Activated T-helper 1 cell treated with anti-CD3 and anti-CD28 coated beads, Interleukin-12 subunit alpha, Interleukin-12 subunit beta, Interleukin-2, Interleukin-4 antibody, amounts not matched to agents 30 ng/mL and 10 ng/mL and 1 ng/mL, durations not matched to agents 14 hours and 24 hours and 36 hours (primary cell): ENCODE measurements around the gene SYNRG. TPM values are rescaled to one million over a fixed set of nuclear protein-coding genes. Genes with fewer than 3 reads are reported as not detected.

Experiments used
- DNase-seq: peaks from one replicate; pipeline ENCODE4 v3.0.0; 2021; ENCODE audit warnings: low spot score
- H3K27ac Mint-ChIP-seq: one replicate; pipeline ENCODE4 v1.8.0; 2021; ENCODE audit warnings: mild to moderate bottlenecking, mixed read lengths
- H3K27me3 Mint-ChIP-seq: one replicate; pipeline ENCODE4 v1.8.0; 2022; ENCODE audit warnings: mild to moderate bottlenecking, moderate library complexity, mixed read lengths; ENCODE audit not compliant: insufficient read depth
- H3K36me3 Mint-ChIP-seq: one replicate; pipeline ENCODE4 v1.8.0; 2021; ENCODE audit warnings: low read depth, mixed read lengths
- H3K4me1 Mint-ChIP-seq: one replicate; pipeline ENCODE4 v1.8.0; 2021; ENCODE audit warnings: low read depth, mixed read lengths
- H3K4me3 Mint-ChIP-seq: one replicate; pipeline ENCODE4 v1.8.0; 2021; ENCODE audit warnings: mild to moderate bottlenecking, moderate library complexity, mixed read lengths
- H3K9me3 Mint-ChIP-seq: one replicate; pipeline ENCODE4 v1.8.0; 2021; ENCODE audit warnings: mixed read lengths
- intact Hi-C: fragments of 100-400 bp; cut with micrococcal nuclease; formaldehyde crosslinking; loops from one replicate; pipeline ENCODE4 v1.15.1; 2024
- total RNA-seq: library from RNA; stranded (reverse); gene quantifications from 2 replicates; pipeline ENCODE4 v1.2.3, GENCODE V29; 2022

SYNRG gene
- total RNA-seq, 1 donor from 2014 or later, result 51.4 TPM

DNA sequence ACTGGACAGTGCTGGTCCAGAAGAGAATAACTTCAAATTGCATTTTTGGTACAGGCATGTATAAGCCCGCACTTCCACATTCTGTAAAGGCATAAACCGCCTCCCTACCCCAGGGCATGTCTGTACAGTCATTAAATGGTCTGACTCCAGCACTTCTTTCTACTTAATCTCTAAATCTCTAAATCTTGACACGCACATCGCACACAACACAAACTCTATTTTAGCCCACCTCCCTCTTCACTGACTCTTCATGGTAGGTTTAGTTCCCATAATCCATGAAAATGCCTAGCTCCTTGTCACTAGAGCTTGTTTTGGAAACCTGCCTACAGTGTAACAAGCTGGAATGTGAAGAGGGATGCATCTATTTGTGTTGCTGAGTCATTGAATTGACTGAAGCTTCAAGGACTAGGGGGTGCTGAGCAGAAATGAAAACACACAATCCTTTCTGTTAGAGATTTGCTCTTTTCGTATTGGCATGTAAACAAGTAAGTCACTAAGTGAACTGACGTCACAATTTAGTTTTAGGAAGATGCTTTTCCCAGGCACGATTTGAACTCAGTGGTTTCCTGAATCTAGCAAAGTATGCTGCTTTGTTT is 121.1 kb downstream of the SYNRG start:
- Mint-ChIP-seq H3K4me3 (peak overlapping the region; percentile 94), H3K36me3 (peaks cover 10% of the 10 kb centered on the region), H3K9me3 (no peaks in the 10 kb centered on the region), H3K27me3 (peaks cover 3% of the 10 kb centered on the region), H3K4me1 (peaks cover 53% of the 10 kb centered on the region), H3K27ac (peak overlapping the region; percentile 69)
- no peak for DNase-seq
- intact Hi-C loops, result loop anchor here (2.0 kb wide), 3 partner anchors 57 to 129 kb away; partner anchors contain the start of gene SYNRG

DNA sequence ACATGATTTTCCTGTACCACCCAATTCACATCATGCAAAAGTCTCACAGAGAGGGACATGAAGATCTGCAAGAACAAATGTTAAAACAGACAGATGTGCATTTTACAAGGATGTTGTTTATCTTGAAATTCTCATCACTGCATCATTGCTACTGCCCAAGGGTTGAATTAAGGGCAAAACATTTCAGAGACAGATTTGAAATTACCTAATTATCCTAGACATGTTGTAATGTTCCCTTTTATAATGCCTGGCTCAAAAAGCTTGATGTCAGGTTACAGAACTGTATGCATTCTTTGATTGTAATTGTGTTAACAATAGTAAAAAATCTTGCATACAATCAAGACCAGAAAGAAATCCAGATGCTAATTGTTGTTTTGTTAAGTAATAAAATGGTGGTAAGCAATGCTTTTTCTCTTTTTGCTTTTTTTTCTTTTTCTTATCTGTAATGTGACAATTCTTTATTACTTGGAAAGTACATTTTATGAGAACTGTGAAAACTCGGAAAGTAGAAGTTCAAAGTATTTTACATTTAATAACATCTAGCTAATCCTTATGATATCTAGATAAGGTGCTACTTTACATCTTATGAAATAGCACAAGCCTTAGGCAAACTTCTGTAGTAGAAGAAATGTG is 123.2 kb downstream of the SYNRG start:
- Mint-ChIP-seq H3K27ac (no peak overlapping the region), H3K4me1 (peaks cover 35% of the 10 kb centered on the region), H3K9me3 (no peaks in the 10 kb centered on the region), H3K36me3 (peaks cover 12% of the 10 kb centered on the region), H3K27me3 (peaks cover 3% of the 10 kb centered on the region), H3K4me3 (no peak overlapping the region)
- no peak for DNase-seq
- intact Hi-C loops, result no loop called here

DNA sequence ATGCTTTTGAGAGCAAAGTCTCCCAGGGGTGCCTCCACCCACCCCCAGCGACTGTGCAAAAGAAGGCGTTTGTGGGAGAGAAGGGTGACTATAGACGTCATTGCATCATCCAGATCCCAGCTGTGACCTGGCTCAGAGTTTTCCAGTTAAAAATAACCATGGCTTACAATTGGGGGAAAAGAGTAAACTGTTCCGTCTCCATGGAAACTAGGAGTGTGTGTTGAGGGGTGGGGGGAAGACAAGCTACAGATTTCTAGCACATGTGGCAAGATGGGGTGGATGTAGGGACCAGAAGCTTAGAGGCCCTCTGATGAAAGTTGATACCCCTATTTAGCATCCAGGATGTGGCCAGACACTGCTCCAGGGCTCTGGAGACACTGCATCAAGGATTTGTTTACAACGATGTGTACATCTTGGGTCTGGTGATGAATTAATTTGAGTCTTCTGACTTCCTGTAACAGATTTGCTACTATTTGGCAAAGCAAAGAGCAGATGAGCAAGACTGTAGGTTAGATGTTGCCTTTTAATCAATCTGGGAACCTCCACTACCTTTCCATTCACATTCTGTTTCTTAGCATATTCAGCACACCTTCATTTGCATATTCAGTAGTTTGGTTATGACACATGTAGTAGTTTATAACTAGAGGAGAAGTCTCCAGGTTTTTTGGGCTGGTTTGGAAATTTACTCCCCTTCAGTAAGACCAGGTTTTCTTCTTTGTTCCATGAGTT is 125.7 kb downstream of the SYNRG start:
- peak overlapping the region; percentile 27 for H3K27ac Mint-ChIP-seq
- DNase-seq, result no peak
- H3K9me3 Mint-ChIP-seq, result no peaks in the 10 kb centered on the region
- H3K4me3 Mint-ChIP-seq, result no peak overlapping the region
- intact Hi-C loops, result no loop called here
- H3K36me3 Mint-ChIP-seq, result peaks cover 20% of the 10 kb centered on the region
- H3K4me1 Mint-ChIP-seq, result peaks cover 18% of the 10 kb centered on the region
- H3K27me3 Mint-ChIP-seq, result no peaks in the 10 kb centered on the region

DNA sequence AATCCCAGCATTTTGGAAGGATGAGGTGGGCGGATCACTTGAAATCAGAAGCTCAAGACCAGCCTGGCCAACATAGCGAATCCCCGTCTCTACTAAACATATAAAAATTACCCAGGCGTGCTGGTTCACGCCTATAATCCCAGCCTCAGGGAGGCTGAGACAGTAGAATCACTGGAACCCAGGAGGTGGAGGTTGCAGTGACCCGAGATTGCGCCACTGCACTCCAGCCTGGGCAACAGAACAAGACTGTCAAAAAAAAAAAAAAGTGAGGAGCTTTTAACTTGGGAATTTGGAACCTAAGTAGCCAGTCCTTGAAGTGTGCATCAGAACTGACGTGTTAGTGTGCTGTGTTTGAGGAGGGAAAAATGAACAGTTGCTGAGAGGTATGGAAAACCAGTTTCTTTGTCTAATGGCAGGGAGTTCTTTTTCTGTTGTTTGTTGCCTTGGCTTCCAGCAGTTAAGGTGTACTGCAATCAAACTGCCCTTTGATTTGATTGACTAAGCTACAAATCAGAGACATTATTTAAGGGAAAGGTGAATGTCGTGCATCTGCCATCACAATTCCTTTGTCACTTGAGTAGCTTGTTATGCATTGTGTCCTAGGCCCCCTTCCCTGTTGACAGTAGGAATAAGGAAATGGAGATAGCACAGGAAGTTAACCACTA is 128.1 kb downstream of the SYNRG start:
- H3K27ac Mint-ChIP-seq, result no peak overlapping the region
- intact Hi-C loops, result no loop called here
- peaks cover 32% of the 10 kb centered on the region for H3K36me3 Mint-ChIP-seq
- no peak for DNase-seq
- no peaks in the 10 kb centered on the region for H3K9me3 Mint-ChIP-seq
- peaks cover 10% of the 10 kb centered on the region for H3K4me1 Mint-ChIP-seq
- no peak overlapping the region for H3K4me3 Mint-ChIP-seq
- no peaks in the 10 kb centered on the region for H3K27me3 Mint-ChIP-seq

DNA sequence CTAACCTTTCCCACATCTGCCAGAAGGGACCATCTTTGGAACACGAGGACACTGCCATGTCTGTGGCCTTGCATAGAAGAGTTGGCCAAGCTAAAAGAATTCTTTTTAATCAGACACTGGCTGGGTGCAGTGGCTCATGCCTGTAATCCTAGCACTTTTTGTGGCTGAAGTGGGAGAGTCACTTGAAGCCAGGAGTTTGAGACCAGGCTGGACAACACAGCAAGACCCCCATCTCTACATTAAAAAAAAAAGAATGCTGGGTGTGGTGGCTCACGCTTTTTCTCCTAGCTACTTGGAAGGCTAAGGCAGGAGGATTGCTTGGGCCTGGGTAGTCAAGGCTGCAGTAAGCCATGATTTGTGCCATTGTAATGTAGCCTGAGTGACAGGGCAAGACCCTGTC is 128.8 kb downstream of the SYNRG start:
- no peak for DNase-seq

DNA sequence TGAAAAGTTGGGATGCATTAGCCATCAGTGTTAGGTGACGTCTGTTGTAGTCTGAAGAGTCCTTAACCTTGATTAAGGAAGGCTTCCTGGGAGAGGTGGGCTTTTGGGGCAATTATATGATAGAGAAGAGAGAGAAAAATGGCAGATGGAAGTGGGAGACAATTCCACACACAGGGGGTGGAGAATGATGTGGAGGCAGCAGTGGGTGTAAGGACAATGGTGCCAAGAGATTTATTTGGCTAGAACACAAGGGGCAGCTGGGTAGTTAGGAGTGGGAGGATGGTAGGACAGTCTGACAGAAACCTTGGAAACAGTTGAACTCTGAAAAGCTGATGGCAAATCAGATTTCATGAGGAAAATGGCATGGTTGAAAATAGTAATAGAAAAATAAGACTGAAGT is 130.2 kb downstream of the SYNRG start:
- intact Hi-C loops, result no loop called here
- no peak overlapping the region for H3K4me3 Mint-ChIP-seq
- DNase-seq, result no peak
- H3K27me3 Mint-ChIP-seq, result no peaks in the 10 kb centered on the region
- H3K36me3 Mint-ChIP-seq, result peaks cover 39% of the 10 kb centered on the region
- H3K9me3 Mint-ChIP-seq, result no peaks in the 10 kb centered on the region
- H3K4me1 Mint-ChIP-seq, result peaks cover 10% of the 10 kb centered on the region
- no peak overlapping the region for H3K27ac Mint-ChIP-seq

More for the DNA sequence above, 128.8 kb downstream of the SYNRG start:
- H3K4me1 Mint-ChIP-seq, result peaks cover 10% of the 10 kb centered on the region
- no peak overlapping the region for H3K27ac Mint-ChIP-seq
- peaks cover 36% of the 10 kb centered on the region for H3K36me3 Mint-ChIP-seq
- H3K4me3 Mint-ChIP-seq, result no peak overlapping the region
- intact Hi-C loops, result no loop called here
- H3K27me3 Mint-ChIP-seq, result no peaks in the 10 kb centered on the region
- H3K9me3 Mint-ChIP-seq, result no peaks in the 10 kb centered on the region

DNA sequence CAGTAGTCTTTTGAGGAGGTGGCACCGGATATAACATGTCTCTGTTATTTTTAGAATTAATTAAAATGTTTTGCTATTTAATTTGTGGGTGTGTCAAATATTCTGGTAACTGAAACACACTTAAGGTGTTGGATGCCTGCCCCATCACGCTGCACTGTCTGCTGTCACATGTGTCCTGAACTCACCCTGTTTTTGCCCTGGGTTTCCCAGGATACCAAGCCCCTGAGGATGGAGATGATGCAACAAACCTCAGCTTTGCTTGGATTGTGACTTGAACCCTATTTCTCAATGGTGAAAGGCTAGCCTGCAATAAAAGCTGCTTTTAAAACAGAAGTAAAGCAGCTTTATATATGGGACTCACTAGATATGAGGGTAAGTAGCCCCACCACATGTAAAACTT is 131.0 kb downstream of the SYNRG start:
- Mint-ChIP-seq H3K36me3 (peaks cover 43% of the 10 kb centered on the region), H3K4me3 (no peak overlapping the region), H3K27me3 (no peaks in the 10 kb centered on the region), H3K4me1 (peaks cover 6% of the 10 kb centered on the region), H3K9me3 (no peaks in the 10 kb centered on the region), H3K27ac (no peak overlapping the region)
- DNase-seq, result no peak
- intact Hi-C loops, result no loop called here

DNA sequence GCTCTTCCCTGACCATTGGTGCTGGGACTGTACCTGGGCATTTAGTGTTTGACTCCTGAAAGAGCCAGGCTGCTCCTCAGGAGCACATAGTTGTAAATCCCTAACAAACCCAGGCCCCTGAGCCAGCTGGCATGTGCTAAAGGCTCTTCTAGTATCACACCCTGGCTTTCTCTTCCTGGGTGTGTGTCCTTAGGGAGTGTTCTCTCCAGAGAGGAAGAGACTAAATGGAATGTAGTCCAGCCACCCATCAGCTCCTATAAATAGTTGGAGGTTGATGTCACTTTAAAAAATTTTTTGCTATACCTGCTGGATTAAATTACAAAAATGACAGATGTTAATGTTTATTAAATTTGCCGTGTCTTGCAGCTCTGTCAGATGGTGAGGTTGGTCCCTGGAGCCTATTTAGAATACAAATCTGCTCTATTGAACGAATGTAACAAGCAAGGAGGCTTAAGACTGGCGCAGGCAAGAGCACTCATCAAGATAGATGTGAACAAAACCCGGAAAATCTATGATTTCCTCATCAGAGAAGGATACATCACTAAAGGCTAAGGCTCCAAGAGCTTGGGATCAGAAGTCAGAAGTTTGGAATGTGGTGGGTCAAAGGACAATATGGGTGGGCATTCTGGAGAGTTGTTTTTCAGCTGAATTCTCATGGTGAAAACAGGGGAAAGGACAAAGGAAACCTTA is 132.6 kb downstream of the SYNRG start:
- Mint-ChIP-seq H3K36me3 (peaks cover 43% of the 10 kb centered on the region), H3K4me3 (no peak overlapping the region), H3K27me3 (no peaks in the 10 kb centered on the region), H3K27ac (no peak overlapping the region), H3K9me3 (no peaks in the 10 kb centered on the region), H3K4me1 (peaks cover 4% of the 10 kb centered on the region)
- no peak for DNase-seq
- intact Hi-C loops, result no loop called here

DNA sequence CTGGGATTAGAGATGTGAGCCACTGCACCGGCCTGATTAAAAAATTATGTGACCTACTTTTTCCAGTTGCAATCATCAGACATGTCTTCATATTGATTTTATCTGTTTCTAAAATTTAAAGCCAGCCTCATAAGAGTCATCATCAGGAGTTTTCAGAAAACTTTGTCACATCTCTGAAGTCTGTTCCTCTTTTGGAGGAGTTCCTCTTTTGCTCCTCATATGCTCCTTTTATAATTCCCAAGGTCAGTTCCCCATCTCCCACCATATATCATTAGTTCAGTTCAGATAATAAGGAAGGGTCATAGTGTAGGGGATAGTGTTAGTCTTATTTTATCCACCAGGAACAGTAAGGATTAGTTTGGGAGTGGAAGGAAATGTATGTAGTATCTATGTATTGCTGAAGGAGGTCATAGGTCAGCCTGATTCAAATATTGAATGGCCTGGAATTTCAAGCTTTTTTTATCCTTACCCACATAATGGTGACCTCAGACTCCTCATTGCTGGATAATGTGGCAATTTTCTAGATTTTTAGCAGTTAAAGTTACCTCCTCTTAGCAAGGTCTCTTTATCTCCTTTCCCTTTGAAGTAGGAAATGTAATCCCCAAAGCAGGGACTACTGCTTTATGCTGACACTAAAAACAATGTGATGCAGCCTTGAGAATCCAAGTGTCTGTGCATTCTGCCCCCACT is 133.3 kb downstream of the SYNRG start:
- intact Hi-C loops, result no loop called here
- Mint-ChIP-seq H3K36me3 (peaks cover 47% of the 10 kb centered on the region), H3K27ac (no peak overlapping the region), H3K9me3 (no peaks in the 10 kb centered on the region), H3K4me1 (peaks cover 4% of the 10 kb centered on the region), H3K27me3 (no peaks in the 10 kb centered on the region), H3K4me3 (no peak overlapping the region)
- no peak for DNase-seq

DNA sequence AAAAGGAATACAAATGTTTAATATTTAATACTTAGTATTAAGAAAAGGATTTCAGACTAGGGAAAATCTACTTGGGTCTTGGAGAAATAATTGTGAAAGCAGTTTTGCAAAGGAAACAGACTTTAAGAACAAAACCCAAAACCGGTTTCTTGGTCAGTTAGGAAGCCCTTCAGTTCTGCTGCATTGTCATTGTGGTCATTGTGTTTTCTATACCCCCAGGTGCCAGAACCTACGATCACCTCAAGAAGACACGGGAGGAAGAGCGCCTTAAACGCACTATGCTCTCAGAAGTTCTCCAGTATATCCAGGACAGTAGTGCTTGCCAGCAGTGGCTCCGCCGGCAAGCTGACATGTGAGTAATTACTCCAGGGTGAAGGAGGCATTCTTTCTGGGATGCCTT is 139.0 kb downstream of the SYNRG start:
- H3K36me3 Mint-ChIP-seq, result peaks cover 37% of the 10 kb centered on the region
- intact Hi-C loops, result no loop called here
- H3K9me3 Mint-ChIP-seq, result no peaks in the 10 kb centered on the region
- no peak overlapping the region for H3K4me3 Mint-ChIP-seq
- H3K4me1 Mint-ChIP-seq, result peaks cover 13% of the 10 kb centered on the region
- no peaks in the 10 kb centered on the region for H3K27me3 Mint-ChIP-seq
- no peak overlapping the region for H3K27ac Mint-ChIP-seq
- DNase-seq, result no peak

DNA sequence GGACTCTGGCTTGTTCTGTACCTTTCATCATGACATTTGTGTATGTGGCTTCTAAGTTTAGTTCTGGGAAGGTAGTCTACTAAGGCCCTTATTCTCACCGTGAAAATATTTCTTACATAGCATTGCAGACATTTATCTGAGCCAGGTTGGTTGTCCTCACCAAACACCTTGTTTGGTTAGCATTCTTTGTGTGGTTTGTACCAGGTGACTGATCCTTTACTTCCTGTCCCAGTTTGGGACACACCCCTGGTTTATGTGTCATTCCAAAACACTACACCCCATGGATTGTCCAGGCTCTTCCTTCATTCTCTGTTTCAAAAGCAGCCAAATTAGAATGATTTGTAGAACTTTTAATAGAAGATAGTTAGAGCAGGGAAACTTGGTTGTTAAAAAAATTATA is 142.7 kb downstream of the SYNRG start:
- Mint-ChIP-seq H3K4me3 (no peak overlapping the region), H3K4me1 (peaks cover 13% of the 10 kb centered on the region), H3K9me3 (no peaks in the 10 kb centered on the region), H3K36me3 (peaks cover 34% of the 10 kb centered on the region), H3K27me3 (no peaks in the 10 kb centered on the region), H3K27ac (peak overlapping the region; percentile 12)
- intact Hi-C loops, result no loop called here
- DNase-seq, result no peak

DNA sequence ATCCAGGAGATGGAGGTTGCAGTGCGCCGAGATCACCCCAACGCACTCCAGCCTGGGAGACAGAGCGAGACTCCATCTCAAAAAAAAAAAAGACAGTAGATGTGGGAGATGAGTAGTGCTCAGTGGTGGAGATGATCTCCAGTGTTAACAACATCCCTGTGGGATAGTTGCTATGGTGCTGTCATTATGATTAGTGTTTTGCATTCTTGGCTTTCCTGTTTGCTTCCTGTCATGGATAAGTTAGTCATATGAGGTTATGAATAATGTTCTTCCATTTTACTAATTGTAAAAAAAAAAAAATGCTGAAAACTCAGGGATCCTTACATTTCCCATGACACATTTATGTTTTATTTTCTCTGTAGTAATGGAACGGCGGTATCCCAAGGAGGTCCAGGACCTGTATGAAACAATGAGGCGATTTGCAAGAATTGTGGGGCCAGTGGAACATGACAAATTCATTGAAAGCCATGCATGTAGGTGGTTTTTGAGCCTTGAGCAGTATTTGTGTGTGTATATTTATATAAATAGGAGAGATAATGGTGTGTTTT is 144.1 kb downstream of the SYNRG start:
- intact Hi-C loops, result no loop called here
- Mint-ChIP-seq H3K27ac (no peak overlapping the region), H3K36me3 (peaks cover 26% of the 10 kb centered on the region)

More for the DNA sequence above, 144.1 kb downstream of the SYNRG start:
- no peak overlapping the region for H3K4me3 Mint-ChIP-seq
- no peak for DNase-seq
- H3K4me1 Mint-ChIP-seq, result peaks cover 21% of the 10 kb centered on the region
- no peaks in the 10 kb centered on the region for H3K9me3 Mint-ChIP-seq
- no peaks in the 10 kb centered on the region for H3K27me3 Mint-ChIP-seq
